ENCODE results near the gene ACE2.

The ACE2 gene

GRCh38 chrX:15574017-15574416 is 26.7 kb downstream of the ACE2 start:
- FAIRE-seq: no peak

GRCh38 chrX:15570145-15570544 is 30.6 kb downstream of the ACE2 start:
- no peak for FAIRE-seq

GRCh38 chrX:15567886-15568616 is 32.7 kb downstream of the ACE2 start:
- peak; percentile 68 for FAIRE-seq

- FAIRE-seq: no peak
Observed at GRCh38 chrX:15567267-15567666, 33.5 kb downstream of the ACE2 start.

GRCh38 chrX:15566244-15566643 is 34.5 kb downstream of the ACE2 start:
- no peak for FAIRE-seq

GRCh38 chrX:15564981-15565579 is 35.7 kb downstream of the ACE2 start:
- FAIRE-seq: no peak

- no peak for FAIRE-seq
Observed at GRCh38 chrX:15563056-15563455, 37.7 kb downstream of the ACE2 start.

GRCh38 chrX:15560924-15561323 is 39.8 kb downstream of the ACE2 start:
- no peak for FAIRE-seq

GRCh38 chrX:15559227-15559626 is 41.5 kb downstream of the ACE2 start:
- no peak for FAIRE-seq

- no peak for FAIRE-seq
Observed at GRCh38 chrX:15549189-15550012, 51.4 kb downstream of the ACE2 start.

- FAIRE-seq: no peak
Observed at GRCh38 chrX:15547356-15547755, 53.4 kb downstream of the ACE2 start.

- no peak for FAIRE-seq
Observed at GRCh38 chrX:15546745-15547144, 54.0 kb downstream of the ACE2 start.

GRCh38 chrX:15530318-15530717 is 70.4 kb downstream of the ACE2 start:
- no peak for FAIRE-seq

- no peak for FAIRE-seq
Observed at GRCh38 chrX:15529165-15529564, 71.6 kb downstream of the ACE2 start.

- no peak for FAIRE-seq
Observed at GRCh38 chrX:15525664-15526416, 74.9 kb downstream of the ACE2 start.

GRCh38 chrX:15524417-15524816 is 76.3 kb downstream of the ACE2 start:
- FAIRE-seq: no peak

- FAIRE-seq: no peak
Observed at GRCh38 chrX:15523088-15523487, 77.7 kb downstream of the ACE2 start.

- no peak for FAIRE-seq
Observed at GRCh38 chrX:15522464-15522863, 78.3 kb downstream of the ACE2 start.

GRCh38 chrX:15515931-15516330 is 84.8 kb downstream of the ACE2 start:
- FAIRE-seq: no peak

GRCh38 chrX:15514279-15514678 is 86.5 kb downstream of the ACE2 start:
- no peak for FAIRE-seq

GRCh38 chrX:15512401-15512965 is 88.3 kb downstream of the ACE2 start:
- no peak for FAIRE-seq

- FAIRE-seq: no peak
Observed at GRCh38 chrX:15511563-15511962, 89.2 kb downstream of the ACE2 start.
